ENCODE data around the gene TLE4.

Gene TLE4

GRCh38 chr9:79667817-79668436 is 96.2 kb downstream of the TLE4 start:
- TF ChIP-seq CTCF (conservative IDR thresholded peaks at IDR 0.05) (no peak), ZFX (IDR thresholded peaks at IDR 0.05) (no peak)
- H3K27ac ChIP-seq, result no peak overlapping the region

- TF ChIP-seq CTCF (conservative IDR thresholded peaks at IDR 0.05) (no peak), ZFX (IDR thresholded peaks at IDR 0.05) (no peak)
- no peak overlapping the region for H3K27ac ChIP-seq
These were observed 97.2 kb downstream of the TLE4 start for GRCh38 chr9:79668956-79669355.

GRCh38 chr9:79670269-79670961 is 98.7 kb downstream of the TLE4 start:
- TF ChIP-seq ZFX (IDR thresholded peaks at IDR 0.05), result no peak
- H3K27ac ChIP-seq, result no peak overlapping the region

GRCh38 chr9:79671558-79671957 is 99.8 kb downstream of the TLE4 start:
- TF ChIP-seq CTCF (conservative IDR thresholded peaks at IDR 0.05), result no peak
- TF ChIP-seq ZFX (IDR thresholded peaks at IDR 0.05), result no peak
- H3K27ac ChIP-seq, result no peak overlapping the region

- TF ChIP-seq CTCF (conservative IDR thresholded peaks at IDR 0.05) (no peak), ZFX (IDR thresholded peaks at IDR 0.05) (no peak)
These were observed 100.5 kb downstream of the TLE4 start for GRCh38 chr9:79672236-79672635.

GRCh38 chr9:79672891-79673290 is 101.1 kb downstream of the TLE4 start:
- no peak overlapping the region for H3K27ac ChIP-seq
- TF ChIP-seq CTCF (conservative IDR thresholded peaks at IDR 0.05), result no peak
- no peak for TF ChIP-seq ZFX (IDR thresholded peaks at IDR 0.05)

More at GRCh38 chr9:79672236-79672635, 100.5 kb downstream of the TLE4 start:
- no peak overlapping the region for H3K27ac ChIP-seq

- TF ChIP-seq CTCF (conservative IDR thresholded peaks at IDR 0.05) (no peak), ZFX (IDR thresholded peaks at IDR 0.05) (no peak)
- H3K27ac ChIP-seq, result no peak overlapping the region
These were observed 101.8 kb downstream of the TLE4 start for GRCh38 chr9:79673614-79674013.

All from C4-2B (cell line).